Measurements from ENCODE around the gene BMPR1B.

- TF ChIP-seq ATF3 (IDR thresholded peaks at IDR 0.05; ENCODE audit: insufficient read depth, low read depth, low read length), result no peak
- TF ChIP-seq RBBP5 (IDR thresholded peaks at IDR 0.05; ENCODE audit: borderline replicate concordance, low read depth, low read length), result no peak
- no peak for TF ChIP-seq POLR2A (IDR thresholded peaks at IDR 0.05; ENCODE audit: control extremely low read depth in 1 of 2, low read depth in 2 of 2, low read length in 2 of 2)
- TF ChIP-seq CTCF (IDR thresholded peaks at IDR 0.05; ENCODE audit: control extremely low read depth in 1 of 3, insufficient read depth in 1 of 3, low read depth in 1 of 3, low read length in 3 of 3), result no peak
- TF ChIP-seq CREB1 (IDR thresholded peaks at IDR 0.05), result no peak
- no peak for TF ChIP-seq KDM5A (IDR thresholded peaks at IDR 0.05; ENCODE audit: low read length)
- no peak for TF ChIP-seq SIRT6 (IDR thresholded peaks at IDR 0.05; ENCODE audit: low read length)
- TF ChIP-seq TAF1 (IDR thresholded peaks at IDR 0.05; ENCODE audit: low read depth, low read length), result no peak
- TF ChIP-seq SP1 (IDR thresholded peaks at IDR 0.05; ENCODE audit: low read depth, low read length), result no peak
- no peak for TF ChIP-seq YY1 (IDR thresholded peaks at IDR 0.05; ENCODE audit: low read depth, low read length)
- no peak for TF ChIP-seq SRF (IDR thresholded peaks at IDR 0.05; ENCODE audit: low read depth, low read length)
These were observed 43.3 kb downstream of the BMPR1B start for GRCh38 chr4:94801016-94801415.

Data from H1 (cell line).